Small intestine (tissue), 7 donors: ENCODE measurements around the gene ZFYVE28. TPM values are rescaled to one million over a fixed set of nuclear protein-coding genes. Genes with fewer than 3 reads are reported as not detected.
A peak's percentile ranks its signal among the peaks of the same experiment; 100 is the strongest.

ENCODE experiments used
- DNase-seq, 2 donors: peaks; one replicate each; pipeline versions ENCODE4 v3.0.0 to v3.0.0-alpha.2; 2013
- FAIRE-seq: peaks from 2 replicates; lab custom pipeline; 2012; peaks lifted over from hg19 to GRCh38; lab: Jason Lieb, UNC
- H3K27ac ChIP-seq, 3 donors: one replicate each; pipeline ENCODE4 v1.5.1; 2013; ENCODE audit warnings: low read length in 2 of 3, mild to moderate bottlenecking in 2 of 3, control low read depth in 1 of 3, inconsistent platforms in 1 of 3, low read depth in 1 of 3, moderate library complexity in 1 of 3
- H3K27me3 ChIP-seq, 3 donors: one replicate each; pipeline ENCODE4 v1.6.1; 2013; ENCODE audit warnings: low read length in 3 of 3, inconsistent platforms in 1 of 3; ENCODE audit not compliant: control insufficient read depth in 3 of 3, insufficient read depth in 3 of 3
- H3K36me3 ChIP-seq, 3 donors: one replicate each; pipeline ENCODE4 v1.6.1; 2013; ENCODE audit warnings: low read length in 3 of 3, inconsistent platforms in 1 of 3, low read depth in 1 of 3, mild to moderate bottlenecking in 1 of 3, moderate library complexity in 1 of 3; ENCODE audit not compliant: control insufficient read depth in 3 of 3, insufficient read depth in 2 of 3
- H3K4me1 ChIP-seq, 3 donors: one replicate each; pipeline ENCODE4 v1.6.1; 2013; ENCODE audit warnings: low read length in 2 of 3, inconsistent platforms in 1 of 3, low read depth in 1 of 3, mild to moderate bottlenecking in 1 of 3, moderate library complexity in 1 of 3; ENCODE audit not compliant: control insufficient read depth in 3 of 3, insufficient read depth in 2 of 3
- H3K4me3 ChIP-seq, 3 donors: one replicate each; pipeline ENCODE4 v1.5.1; 2013; ENCODE audit warnings: low read length in 3 of 3, control low read depth in 1 of 3, inconsistent platforms in 1 of 3, low read depth in 1 of 3, mild to moderate bottlenecking in 1 of 3, moderate library complexity in 1 of 3
- H3K9me3 ChIP-seq, 2 donors: one replicate each; pipeline ENCODE4 v1.6.1; 2013; ENCODE audit warnings: low read depth in 1 of 2, low read length in 1 of 2; ENCODE audit not compliant: control insufficient read depth in 2 of 2, insufficient read depth in 1 of 2
- WGBS, 3 donors: extraction: QIAGEN DNeasy Blood & Tissue Kit; methylation state at CpG; one replicate each; pipeline ENCODE4 v1.1.7; 2013; 5-methylcytosine and 5-hydroxymethylcytosine counted together
- polyA plus RNA-seq, 4 donors: library from polyadenylated mRNA; stranded (reverse) in 3 of 4; unstranded in 1 of 4; fragments of 200-250 nt in 3 of 4; fragments of 120-200 nt in 1 of 4; gene quantifications; one replicate each; pipeline versions ENCODE4 v1.2.1 to v1.2.3, GENCODE V29; 2013
- donor health status: healthy with polysubstance abuse.
- donor health status: control.
- donor health status: control.
- donor health status: Bipolar disorder and iron deficiency.
- donor health status: healthy.

ZFYVE28 gene
- polyA plus RNA-seq, 4 donors: 8.6 to 29.5 (median 12.8) TPM

- H3K9me3 ChIP-seq: no peaks in the 10 kb centered on the region
- peaks cover 0 to 29% (median 4%) of the 10 kb centered on the region in 3 donors for H3K4me1 ChIP-seq
- DNase-seq: no peak
- H3K27me3 ChIP-seq: no peaks in the 10 kb centered on the region
- no peak overlapping the region for H3K4me3 ChIP-seq
- no peak for FAIRE-seq
- 65 to 67% (median 67%) methylated on average over 7 of the region's 7 CpGs for WGBS, 3 donors
- peaks cover 0 to 46% (median 0%) of the 10 kb centered on the region in 3 donors for H3K36me3 ChIP-seq
- H3K27ac ChIP-seq: peak overlapping the region in 1 of 3 donors; percentile 6
Observed at GRCh38 chr4:2245057-2245786, 173.2 kb downstream of the ZFYVE28 start.

- no peak for FAIRE-seq
- H3K4me1 ChIP-seq: peaks cover 2 to 30% (median 4%) of the 10 kb centered on the region in 3 donors
- no peaks in the 10 kb centered on the region for H3K9me3 ChIP-seq
- peak overlapping the region in 1 of 3 donors; percentile 53 for H3K27ac ChIP-seq
- DNase-seq: no peak
- no peak overlapping the region for H3K4me3 ChIP-seq
- peaks cover 0 to 32% (median 0%) of the 10 kb centered on the region in 3 donors for H3K36me3 ChIP-seq
- 31 to 48% (median 43%) methylated on average over 5 of the region's 5 CpGs for WGBS, 3 donors
- H3K27me3 ChIP-seq: no peaks in the 10 kb centered on the region
Observed at GRCh38 chr4:2243681-2244380, 174.6 kb downstream of the ZFYVE28 start.

GRCh38 chr4:2241410-2242353 is 176.8 kb downstream of the ZFYVE28 start, which contains the start of the genes HAUS3 and POLN:
HAUS3 (minus strand) TSS chr4:2242121; CDS start chr4:2240946, 1,175 bp downstream.
POLN (minus strand) TSS chr4:2242121; CDS start chr4:2229231, 12,890 bp downstream.
- H3K27ac ChIP-seq: peak within 1 kb of the TSS; percentile 79 to 86 (median 85)
- FAIRE-seq (no peak), DNase-seq (peak; percentile 99)
- no peaks in the 10 kb centered on the region for H3K27me3 ChIP-seq
- no peaks in the 10 kb centered on the region for H3K9me3 ChIP-seq
- peaks cover 0 to 11% (median 0%) of the 10 kb centered on the region in 3 donors for H3K36me3 ChIP-seq
- peak within 1 kb of the TSS; percentile 90 to 95 (median 94) for H3K4me3 ChIP-seq
- 0 to 1% (median 1%) methylated on average over 80 to 88 of the region's 88 CpGs for WGBS, 3 donors
- H3K4me1 ChIP-seq: peaks cover 2 to 34% (median 4%) of the 10 kb centered on the region in 3 donors

- Histone ChIP-seq H3K27me3 (no peaks in the 10 kb centered on the region), H3K4me1 (peaks cover 2 to 32% (median 4%) of the 10 kb centered on the region in 3 donors), H3K9me3 (no peaks in the 10 kb centered on the region), H3K36me3 (peaks cover 0 to 7% (median 0%) of the 10 kb centered on the region in 3 donors), H3K4me3 (peak overlapping the region; percentile 90 to 95 (median 94)), H3K27ac (peak overlapping the region in 2 of 3 donors; percentile 79 to 86)
- DNase-seq (peak in 1 of 2 donors; percentile 29), FAIRE-seq (no peak)
- 0 to 3% (median 2%) methylated on average over 7 of the region's 7 CpGs for WGBS, 3 donors
Observed at GRCh38 chr4:2241003-2241402, 177.4 kb downstream of the ZFYVE28 start.

GRCh38 chr4:2236944-2237666 is 181.3 kb downstream of the ZFYVE28 start:
- no peak overlapping the region for H3K27ac ChIP-seq
- no peak overlapping the region for H3K4me3 ChIP-seq
- WGBS, 3 donors: 59 to 64% (median 60%) methylated on average over 3 of the region's 3 CpGs
- no peaks in the 10 kb centered on the region for H3K9me3 ChIP-seq
- FAIRE-seq (no peak), DNase-seq (no peak)
- H3K27me3 ChIP-seq: no peaks in the 10 kb centered on the region
- H3K36me3 ChIP-seq: peaks cover 0 to 6% (median 2%) of the 10 kb centered on the region in 3 donors
- H3K4me1 ChIP-seq: peaks cover 2 to 8% (median 4%) of the 10 kb centered on the region in 3 donors

GRCh38 chr4:2231082-2231481 is 187.4 kb downstream of the ZFYVE28 start:
- 97 to 98% (median 97%) methylated on average over 6 of the region's 6 CpGs for WGBS, 3 donors
- DNase-seq (no peak), FAIRE-seq (no peak)
- Histone ChIP-seq H3K36me3 (peaks cover 0 to 16% (median 2%) of the 10 kb centered on the region in 3 donors), H3K9me3 (no peaks in the 10 kb centered on the region), H3K27ac (no peak overlapping the region), H3K4me3 (no peak overlapping the region), H3K27me3 (no peaks in the 10 kb centered on the region), H3K4me1 (no peaks in the 10 kb centered on the region)

GRCh38 chr4:2226261-2226660 is 192.2 kb downstream of the ZFYVE28 start:
- WGBS, 3 donors: 74 to 83% (median 77%) methylated on average over 2 of the region's 2 CpGs
- Histone ChIP-seq H3K27ac (no peak overlapping the region), H3K4me3 (no peak overlapping the region), H3K27me3 (no peaks in the 10 kb centered on the region), H3K4me1 (no peaks in the 10 kb centered on the region), H3K9me3 (no peaks in the 10 kb centered on the region), H3K36me3 (peaks cover 0 to 17% (median 2%) of the 10 kb centered on the region in 3 donors)
- FAIRE-seq (no peak), DNase-seq (no peak)
